ENCODE results near the gene PAPSS2. TPM values are rescaled to one million over a fixed set of nuclear protein-coding genes. Genes with fewer than 3 reads are reported as not detected.

PAPSS2 gene
- total RNA-seq, 1 experiment from 2014 or later: 22.1 TPM

GRCh38 chr10:87677595-87677994 lies 17.9 kb downstream of the PAPSS2 start (continued):
- TF ChIP-seq, protein P1, sequence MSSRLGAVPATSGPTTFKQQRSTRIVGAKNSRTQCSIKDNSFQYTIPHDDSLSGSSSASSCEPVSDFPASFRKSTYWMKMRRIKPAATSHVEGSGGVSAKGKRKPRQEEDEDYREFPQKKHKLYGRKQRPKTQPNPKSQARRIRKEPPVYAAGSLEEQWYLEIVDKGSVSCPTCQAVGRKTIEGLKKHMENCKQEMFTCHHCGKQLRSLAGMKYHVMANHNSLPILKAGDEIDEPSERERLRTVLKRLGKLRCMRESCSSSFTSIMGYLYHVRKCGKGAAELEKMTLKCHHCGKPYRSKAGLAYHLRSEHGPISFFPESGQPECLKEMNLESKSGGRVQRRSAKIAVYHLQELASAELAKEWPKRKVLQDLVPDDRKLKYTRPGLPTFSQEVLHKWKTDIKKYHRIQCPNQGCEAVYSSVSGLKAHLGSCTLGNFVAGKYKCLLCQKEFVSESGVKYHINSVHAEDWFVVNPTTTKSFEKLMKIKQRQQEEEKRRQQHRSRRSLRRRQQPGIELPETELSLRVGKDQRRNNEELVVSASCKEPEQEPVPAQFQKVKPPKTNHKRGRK (CRISPR knock-in tag; IDR thresholded peaks at IDR 0.05; ENCODE audit: borderline replicate concordance): no peak
- TF ChIP-seq USF1 (CRISPR knock-in tag; IDR thresholded peaks at IDR 0.05) (no peak), RELA (CRISPR knock-in tag; IDR thresholded peaks at IDR 0.05; ENCODE audit: borderline replicate concordance) (no peak)

GRCh38 chr10:87678302-87678701 lies 18.6 kb downstream of the PAPSS2 start:
- H3K4me1 Mint-ChIP-seq: peaks cover 16% of the 10 kb centered on the region
- ChIA-PET CTCF (no interaction called here), POLR2A (no interaction called here)
- H3K9me3 Mint-ChIP-seq: peaks cover 9% of the 10 kb centered on the region
- ATAC-seq (no peak), DNase-seq (ENCODE audit: low spot score) (no peak)
- no peaks in the 10 kb centered on the region for H3K27me3 Mint-ChIP-seq (ENCODE audit: low read depth)
- no peak overlapping the region for H3K27ac Mint-ChIP-seq
- peaks cover 4% of the 10 kb centered on the region; the same call in 1 of the 2 replicates for H3K36me3 Mint-ChIP-seq
- TF ChIP-seq, protein P2, sequence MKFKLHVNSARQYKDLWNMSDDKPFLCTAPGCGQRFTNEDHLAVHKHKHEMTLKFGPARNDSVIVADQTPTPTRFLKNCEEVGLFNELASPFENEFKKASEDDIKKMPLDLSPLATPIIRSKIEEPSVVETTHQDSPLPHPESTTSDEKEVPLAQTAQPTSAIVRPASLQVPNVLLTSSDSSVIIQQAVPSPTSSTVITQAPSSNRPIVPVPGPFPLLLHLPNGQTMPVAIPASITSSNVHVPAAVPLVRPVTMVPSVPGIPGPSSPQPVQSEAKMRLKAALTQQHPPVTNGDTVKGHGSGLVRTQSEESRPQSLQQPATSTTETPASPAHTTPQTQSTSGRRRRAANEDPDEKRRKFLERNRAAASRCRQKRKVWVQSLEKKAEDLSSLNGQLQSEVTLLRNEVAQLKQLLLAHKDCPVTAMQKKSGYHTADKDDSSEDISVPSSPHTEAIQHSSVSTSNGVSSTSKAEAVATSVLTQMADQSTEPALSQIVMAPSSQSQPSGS (CRISPR knock-in tag; IDR thresholded peaks at IDR 0.05; ENCODE audit: borderline replicate concordance, low read depth): no peak
- TF ChIP-seq, protein P3, sequence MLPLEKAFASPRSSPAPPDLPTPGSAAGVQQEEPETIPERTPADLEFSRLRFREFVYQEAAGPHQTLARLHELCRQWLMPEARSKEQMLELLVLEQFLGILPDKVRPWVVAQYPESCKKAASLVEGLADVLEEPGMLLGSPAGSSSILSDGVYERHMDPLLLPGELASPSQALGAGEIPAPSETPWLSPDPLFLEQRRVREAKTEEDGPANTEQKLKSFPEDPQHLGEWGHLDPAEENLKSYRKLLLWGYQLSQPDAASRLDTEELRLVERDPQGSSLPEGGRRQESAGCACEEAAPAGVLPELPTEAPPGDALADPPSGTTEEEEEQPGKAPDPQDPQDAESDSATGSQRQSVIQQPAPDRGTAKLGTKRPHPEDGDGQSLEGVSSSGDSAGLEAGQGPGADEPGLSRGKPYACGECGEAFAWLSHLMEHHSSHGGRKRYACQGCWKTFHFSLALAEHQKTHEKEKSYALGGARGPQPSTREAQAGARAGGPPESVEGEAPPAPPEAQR (CRISPR knock-in tag; IDR thresholded peaks at IDR 0.05): no peak
- TF ChIP-seq CBFB (CRISPR knock-in tag; IDR thresholded peaks at IDR 0.05; ENCODE audit: low read depth): no peak
- no peak for TF ChIP-seq FOXK1 (CRISPR knock-in tag; IDR thresholded peaks at IDR 0.05)
- TF ChIP-seq, protein P4, sequence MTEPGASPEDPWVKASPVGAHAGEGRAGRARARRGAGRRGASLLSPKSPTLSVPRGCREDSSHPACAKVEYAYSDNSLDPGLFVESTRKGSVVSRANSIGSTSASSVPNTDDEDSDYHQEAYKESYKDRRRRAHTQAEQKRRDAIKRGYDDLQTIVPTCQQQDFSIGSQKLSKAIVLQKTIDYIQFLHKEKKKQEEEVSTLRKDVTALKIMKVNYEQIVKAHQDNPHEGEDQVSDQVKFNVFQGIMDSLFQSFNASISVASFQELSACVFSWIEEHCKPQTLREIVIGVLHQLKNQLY (CRISPR knock-in tag; IDR thresholded peaks at IDR 0.05): no peak
- no peak for TF ChIP-seq TCF7 (CRISPR knock-in tag; IDR thresholded peaks at IDR 0.05; ENCODE audit: low read depth)
- TF ChIP-seq, protein P5, sequence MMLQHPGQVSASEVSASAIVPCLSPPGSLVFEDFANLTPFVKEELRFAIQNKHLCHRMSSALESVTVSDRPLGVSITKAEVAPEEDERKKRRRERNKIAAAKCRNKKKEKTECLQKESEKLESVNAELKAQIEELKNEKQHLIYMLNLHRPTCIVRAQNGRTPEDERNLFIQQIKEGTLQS (CRISPR knock-in tag; conservative IDR thresholded peaks at IDR 0.05): no peak
- no peak for TF ChIP-seq ESRRA (CRISPR knock-in tag; IDR thresholded peaks at IDR 0.05; ENCODE audit: borderline replicate concordance)
- no peak for TF ChIP-seq ZNF138 (CRISPR knock-in tag; conservative IDR thresholded peaks at IDR 0.05)
- no peak overlapping the region for H3K4me3 Mint-ChIP-seq

DNA sequence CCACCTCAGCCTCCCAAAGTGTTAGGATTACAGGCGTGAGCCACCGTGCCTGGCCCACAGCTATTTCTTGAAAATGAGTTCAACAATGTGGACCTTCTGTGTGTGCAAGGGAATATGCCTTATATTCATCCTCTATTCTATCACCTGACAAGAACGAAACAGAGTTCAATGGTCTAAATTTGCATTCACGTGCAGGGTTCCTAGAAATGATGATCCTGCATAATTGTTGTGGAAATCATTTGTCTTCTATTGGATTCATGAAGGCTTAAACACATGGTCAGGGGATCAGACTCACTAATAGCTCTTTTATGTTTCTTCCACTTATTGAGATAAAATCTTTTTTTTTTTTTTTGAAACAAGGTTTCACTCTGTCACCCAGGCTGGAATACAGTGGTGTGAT lies 23.7 kb downstream of the PAPSS2 start:
- TF ChIP-seq NR2C2 (CRISPR knock-in tag; IDR thresholded peaks at IDR 0.05) (no peak), SMAD4 (CRISPR knock-in tag; IDR thresholded peaks at IDR 0.05) (no peak), EMX1 (CRISPR knock-in tag; IDR thresholded peaks at IDR 0.05) (no peak), FOXJ3 (CRISPR knock-in tag; IDR thresholded peaks at IDR 0.05; ENCODE audit: borderline replicate concordance) (no peak), ZBTB21 (CRISPR knock-in tag; IDR thresholded peaks at IDR 0.05; ENCODE audit: borderline replicate concordance) (no peak), ATF6 (CRISPR knock-in tag; IDR thresholded peaks at IDR 0.05) (no peak), ZNF138 (CRISPR knock-in tag; conservative IDR thresholded peaks at IDR 0.05) (no peak), IRF1 (CRISPR knock-in tag; IDR thresholded peaks at IDR 0.05) (no peak), JUN (CRISPR knock-in tag; IDR thresholded peaks at IDR 0.05) (no peak), MYBL2 (CRISPR knock-in tag; IDR thresholded peaks at IDR 0.05) (no peak)
- ChIA-PET CTCF (no interaction called here), POLR2A (interaction anchor here (0.7 kb wide), 1 partner anchor 46 kb away, joined by 3 read pairs; no protein-coding TSS in a partner anchor)
- DNase-seq (ENCODE audit: low spot score): no peak
- Mint-ChIP-seq H3K4me1 (0 out of 2 replicates have a peak, but pooled peaks cover 4% of the 10 kb centered on the region), H3K9me3 (peaks cover 8% of the 10 kb centered on the region), H3K36me3 (peaks cover 3% of the 10 kb centered on the region; the same call in 1 of the 2 replicates), H3K27ac (no peak overlapping the region), H3K27me3 (ENCODE audit: low read depth) (no peaks in the 10 kb centered on the region), H3K4me3 (no peak overlapping the region)
- ATAC-seq: no peak

Measured in WTC11 (cell line).